Epithelial cell of prostate (primary cell): Measurements from ENCODE around the gene FAM32A.

Source experiments
- DNase-seq: peaks from one replicate; pipeline ENCODE4 v3.0.0-alpha.2; 2011; ENCODE audit warnings: low read depth, low spot score
- H3K27ac ChIP-seq: fragments of 450-650 bp; 2 replicates; pipeline ENCODE4 v1.5.1; 2017; ENCODE audit warnings: mild to moderate bottlenecking

Gene FAM32A

DNA sequence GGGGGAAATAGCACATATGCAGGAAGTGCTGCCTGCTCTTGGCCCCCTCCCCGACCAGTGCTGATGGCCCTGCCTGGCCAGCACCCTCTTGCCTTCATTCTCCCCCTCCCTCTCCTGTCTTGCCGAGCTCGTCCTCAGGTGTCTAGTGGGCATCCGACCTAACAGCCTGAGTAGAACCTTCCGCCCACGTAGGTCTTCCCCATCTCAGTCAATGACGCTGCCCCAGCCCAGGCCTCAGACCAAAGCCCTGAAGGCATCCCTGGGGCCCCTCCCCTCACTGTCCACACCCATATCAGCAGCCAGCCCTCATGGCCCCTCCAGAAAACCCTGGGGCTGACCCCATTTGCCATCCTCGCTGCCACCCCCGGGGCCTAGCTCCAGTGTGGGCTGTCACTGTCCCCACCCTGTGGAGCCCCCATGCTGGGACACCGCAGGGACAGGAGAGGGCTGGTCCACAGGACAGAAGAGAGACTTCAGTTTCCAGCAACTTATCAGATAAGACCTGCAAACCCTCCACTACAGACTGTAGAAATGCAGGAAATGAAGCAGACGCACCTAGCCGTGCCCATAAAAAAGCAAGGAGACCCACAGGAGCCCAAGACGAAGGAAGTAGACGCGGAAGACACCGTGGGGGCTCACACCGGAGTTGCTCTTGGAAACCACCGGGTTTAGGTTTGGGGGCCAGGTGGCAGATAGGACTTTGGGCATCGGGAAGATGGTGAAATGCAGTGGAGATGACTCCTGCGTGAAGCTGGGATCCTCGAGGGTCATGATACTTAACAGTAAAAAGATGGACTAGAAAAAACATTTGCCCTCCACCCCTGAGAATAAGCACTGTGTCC lies 50.8 kb downstream of the FAM32A start:
- H3K27ac ChIP-seq: no peak overlapping the region
- no peak for DNase-seq
